Uterus (tissue), 2 donors: ENCODE data around the gene PRSS38.

ENCODE experiments used
- CTCF ChIP-seq, 4 experiments: fragments of 200-600 bp in 2 of 4; fragments of 450-650 bp in 2 of 4; sonication (generic) in 2 of 4; IDR thresholded peaks; one replicate each; pipeline ENCODE4 v1.5.1; 2016 to 2019; ENCODE audit warnings: antibody characterized with exemption in 4 of 4, mild to moderate bottlenecking in 2 of 4, moderate library complexity in 1 of 4
- POLR2A ChIP-seq, 2 donors: fragments of 450-650 bp; IDR thresholded peaks; one replicate each; pipeline ENCODE4 v1.6.1; 2016; ENCODE audit warnings: antibody characterized with exemption in 2 of 2, mild to moderate bottlenecking in 1 of 2, moderate library complexity in 1 of 2

GRCh38 chr1:227805606-227806197 lies 9.8 kb upstream of the PRSS38 start:
- no peak for TF ChIP-seq CTCF (IDR thresholded peaks at IDR 0.05)
- TF ChIP-seq POLR2A (IDR thresholded peaks at IDR 0.05), result no peak
